Tibial nerve (tissue), 4 donors: ENCODE measurements around the gene MEAF6. TPM values are rescaled to one million over a fixed set of nuclear protein-coding genes. Genes with fewer than 3 reads are reported as not detected.

Experiments used
- DNase-seq, 2 donors: peaks; one replicate each; pipeline ENCODE4 v3.0.0-alpha.2; 2019; ENCODE audit warnings: low spot score in 2 of 2
- H3K27ac ChIP-seq, 4 donors: fragments of 200-600 bp; sonication (generic) in 3 of 4; one replicate each; pipeline ENCODE4 v1.5.1; 2017 to 2019; ENCODE audit warnings: mild to moderate bottlenecking in 1 of 4
- H3K27me3 ChIP-seq, 2 donors: fragments of 200-600 bp; sonication (generic) in 1 of 2; one replicate each; pipeline versions ENCODE4 v1.5.1 to v1.6.0; 2017 to 2019
- H3K36me3 ChIP-seq, 3 donors: fragments of 200-600 bp; sonication (generic); one replicate each; pipeline ENCODE4 v1.5.1; 2018 to 2019
- H3K4me1 ChIP-seq, 4 donors: fragments of 200-600 bp; sonication (generic) in 3 of 4; one replicate each; pipeline ENCODE4 v1.5.1; 2017 to 2019
- H3K4me3 ChIP-seq, 4 donors: fragments of 200-600 bp; sonication (generic) in 3 of 4; one replicate each; pipeline ENCODE4 v1.5.1; 2017 to 2019; ENCODE audit warnings: mild to moderate bottlenecking in 1 of 4, moderate library complexity in 1 of 4
- H3K9me3 ChIP-seq, 4 donors: fragments of 200-600 bp; sonication (generic) in 3 of 4; one replicate each; pipeline ENCODE4 v1.5.1; 2017 to 2019
- EP300 ChIP-seq, 2 donors: sonication (generic); formaldehyde crosslinking; IDR thresholded peaks; one replicate each; pipeline ENCODE4 v1.6.1; 2017; ENCODE audit warnings: antibody characterized with exemption in 2 of 2, mild to moderate bottlenecking in 1 of 2
- POLR2A ChIP-seq, 2 donors: fragments of 450-650 bp; IDR thresholded peaks; one replicate each; pipeline ENCODE4 v1.6.1; 2017; ENCODE audit warnings: antibody characterized with exemption in 2 of 2, mild to moderate bottlenecking in 2 of 2, moderate library complexity in 2 of 2
- WGBS, 2 donors: methylation state at CpG; one replicate each; pipeline ENCODE4 v1.1.5; 2018; 5-methylcytosine and 5-hydroxymethylcytosine counted together
- small RNA-seq: library from RNA; depleted of rRNA; stranded (forward); fragments of <200 nt; gene quantifications from one replicate; pipeline ENCODE3, GENCODE V24; 2016
- total RNA-seq, 4 donors: library from RNA; depleted of rRNA; stranded (reverse); fragments of >200 nt; gene quantifications; one replicate each; pipeline ENCODE4 v1.1.0, GENCODE V29; 2016
- TF ChIP-seq, protein P1 (sequence below), 5 experiments: fragments of 200-600 bp in 3 of 5; fragments of 450-650 bp in 2 of 5; sonication (generic) in 3 of 5; IDR thresholded peaks; one replicate each; pipeline ENCODE4 v1.5.1; 2016 to 2019; ENCODE audit warnings: antibody characterized with exemption in 5 of 5, mild to moderate bottlenecking in 3 of 5, moderate library complexity in 2 of 5

The MEAF6 gene
- total RNA-seq, 4 donors from 2014 or later = 33.3 to 59.4 (median 40.3) TPM

GRCh38 chr1:37448185-37448584 lies 66.4 kb downstream of the MEAF6 start:
- WGBS, 2 donors = 57 to 61% methylated on average over 2 of the region's 2 CpGs
- Histone ChIP-seq H3K36me3 (no peaks in the 10 kb centered on the region), H3K4me1 (no peaks in the 10 kb centered on the region), H3K9me3 (no peaks in the 10 kb centered on the region), H3K27ac (no peak overlapping the region), H3K4me3 (no peak overlapping the region), H3K27me3 (peaks cover 0 to 48% of the 10 kb centered on the region in 2 donors)
- TF ChIP-seq, protein P1, sequence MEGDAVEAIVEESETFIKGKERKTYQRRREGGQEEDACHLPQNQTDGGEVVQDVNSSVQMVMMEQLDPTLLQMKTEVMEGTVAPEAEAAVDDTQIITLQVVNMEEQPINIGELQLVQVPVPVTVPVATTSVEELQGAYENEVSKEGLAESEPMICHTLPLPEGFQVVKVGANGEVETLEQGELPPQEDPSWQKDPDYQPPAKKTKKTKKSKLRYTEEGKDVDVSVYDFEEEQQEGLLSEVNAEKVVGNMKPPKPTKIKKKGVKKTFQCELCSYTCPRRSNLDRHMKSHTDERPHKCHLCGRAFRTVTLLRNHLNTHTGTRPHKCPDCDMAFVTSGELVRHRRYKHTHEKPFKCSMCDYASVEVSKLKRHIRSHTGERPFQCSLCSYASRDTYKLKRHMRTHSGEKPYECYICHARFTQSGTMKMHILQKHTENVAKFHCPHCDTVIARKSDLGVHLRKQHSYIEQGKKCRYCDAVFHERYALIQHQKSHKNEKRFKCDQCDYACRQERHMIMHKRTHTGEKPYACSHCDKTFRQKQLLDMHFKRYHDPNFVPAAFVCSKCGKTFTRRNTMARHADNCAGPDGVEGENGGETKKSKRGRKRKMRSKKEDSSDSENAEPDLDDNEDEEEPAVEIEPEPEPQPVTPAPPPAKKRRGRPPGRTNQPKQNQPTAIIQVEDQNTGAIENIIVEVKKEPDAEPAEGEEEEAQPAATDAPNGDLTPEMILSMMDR (IDR thresholded peaks at IDR 0.05) = no peak
- TF ChIP-seq EP300 (IDR thresholded peaks at IDR 0.05) (no peak), POLR2A (IDR thresholded peaks at IDR 0.05) (no peak)
- DNase-seq = no peak

- H3K4me3 ChIP-seq = no peak overlapping the region
- TF ChIP-seq EP300 (IDR thresholded peaks at IDR 0.05) (no peak), POLR2A (IDR thresholded peaks at IDR 0.05) (no peak)
- TF ChIP-seq, protein P1 (IDR thresholded peaks at IDR 0.05) = no peak
- DNase-seq = no peak
- peaks cover 0 to 52% of the 10 kb centered on the region in 2 donors for H3K27me3 ChIP-seq
- H3K9me3 ChIP-seq = no peaks in the 10 kb centered on the region
- no peaks in the 10 kb centered on the region for H3K4me1 ChIP-seq
- no peak overlapping the region for H3K27ac ChIP-seq
- 56 to 58% methylated on average over 6 of the region's 6 CpGs for WGBS, 2 donors
- H3K36me3 ChIP-seq = no peaks in the 10 kb centered on the region
Observed at GRCh38 chr1:37446874-37447273, 67.7 kb downstream of the MEAF6 start.

DNA sequence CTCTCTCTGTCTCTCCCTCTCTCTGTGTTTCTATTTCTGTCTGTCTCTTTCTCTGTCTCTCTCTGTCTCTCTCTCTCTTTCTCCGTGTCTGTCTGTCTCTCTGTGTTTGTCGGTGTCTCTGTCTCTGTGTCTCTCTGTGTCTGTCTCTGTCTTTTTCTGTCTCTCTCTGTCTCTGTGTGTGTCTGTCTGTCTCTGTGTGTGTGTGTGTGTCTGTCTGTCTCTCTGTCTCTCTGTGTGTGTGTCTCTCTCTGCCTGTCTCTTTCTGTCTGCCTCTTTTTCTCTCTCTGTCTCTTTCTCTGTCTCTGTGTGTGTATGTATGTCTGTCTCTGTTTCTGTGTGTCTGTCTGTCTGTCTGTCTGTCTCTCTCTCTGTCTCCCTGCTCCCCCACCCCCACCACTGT lies 71.9 kb downstream of the MEAF6 start:
- H3K36me3 ChIP-seq = no peaks in the 10 kb centered on the region
- DNase-seq = no peak
- H3K9me3 ChIP-seq = no peaks in the 10 kb centered on the region
- H3K27ac ChIP-seq = no peak overlapping the region
- H3K4me3 ChIP-seq = no peak overlapping the region
- no peaks in the 10 kb centered on the region for H3K4me1 ChIP-seq
- 73 to 74% methylated on average over 2 of the region's 2 CpGs for WGBS, 2 donors
- TF ChIP-seq POLR2A (IDR thresholded peaks at IDR 0.05) (no peak), EP300 (IDR thresholded peaks at IDR 0.05) (no peak)
- TF ChIP-seq, protein P1 (IDR thresholded peaks at IDR 0.05) = no peak
- H3K27me3 ChIP-seq = peaks cover 0 to 44% of the 10 kb centered on the region in 2 donors

Small RNA genes within 50 kb of the gene (small RNA-seq; reads per million reads assigned to genes)
- gene AL034379.1 = not detected
- not detected for gene MIR5581

Other genes with a start within 250 kb of the MEAF6 start
- 10 to 100 TPM in 3 of 4 donors, 1 to 10 TPM in 1; 7.9 to 15.7 (median 10.9) TPM for gene ZC3H12A, start 40.2 kb downstream of the MEAF6 start, total RNA-seq
- 10 to 100 TPM in 3 of 4 donors, 1 to 10 TPM in 1; 9.0 to 46.9 (median 37.7) TPM for gene SNIP1, start 39.5 kb upstream of the MEAF6 start, total RNA-seq
- 10 to 100 TPM in 1 of 4 donors, 1 to 10 TPM in 3; 6.3 to 10.3 (median 9.5) TPM for gene DNALI1, start 42.2 kb upstream of the MEAF6 start, total RNA-seq
- gene GNL2, start 81.2 kb upstream of the MEAF6 start, total RNA-seq = 10 to 100 TPM; 27.8 to 67.5 (median 44.2) TPM
- gene RSPO1, start 120.1 kb upstream of the MEAF6 start, total RNA-seq = under 1 TPM in 2 of 4 donors, not detected in 2; 0.20 to 0.21 TPM
- gene CDCA8, start 177.8 kb upstream of the MEAF6 start, total RNA-seq = under 1 TPM in 3 of 4 donors, not detected in 1; 0.66 to 0.98 (median 0.90) TPM